OCI-LY7 (cell line): ENCODE results near the gene HTR3B.

Experiments used
- EZH2phosphoT487 ChIP-seq: fragments of 200-600 bp; sonication (generic); IDR thresholded peaks from 2 replicates; pipeline ENCODE4 v1.6.1; 2018; ENCODE audit warnings: low read depth, borderline replicate concordance, mild to moderate bottlenecking, mixed run types, antibody characterized with exemption, low read length, moderate library complexity, mixed read lengths
- TF ChIP-seq, protein P1 (sequence below): fragments of 200-600 bp; sonication (generic); conservative IDR thresholded peaks from 2 replicates; pipeline ENCODE4 v1.5.1; 2014; ENCODE audit warnings: mild to moderate bottlenecking, antibody characterized with exemption, low read length, moderate library complexity, mixed read lengths

DNA sequence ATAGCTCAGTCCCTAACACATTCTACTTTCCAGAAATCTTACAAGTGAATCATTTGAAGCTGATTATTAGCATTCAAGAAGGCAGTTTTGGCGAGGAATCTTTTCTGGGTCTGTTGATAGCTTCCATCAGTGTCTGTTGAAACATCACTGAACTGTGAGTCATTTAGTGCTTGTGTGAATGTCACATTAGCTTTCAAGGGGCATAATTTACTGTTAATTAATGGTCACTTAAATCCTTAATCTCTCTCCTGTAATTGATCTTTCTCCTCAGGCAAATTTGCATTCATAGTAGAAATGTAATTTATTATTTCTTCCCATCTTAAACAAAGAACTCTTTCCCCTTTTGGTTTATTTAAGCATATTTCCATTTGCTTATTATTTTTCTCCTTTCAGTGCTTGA is 2.6 kb downstream of the HTR3B start:
- TF ChIP-seq, protein P1, sequence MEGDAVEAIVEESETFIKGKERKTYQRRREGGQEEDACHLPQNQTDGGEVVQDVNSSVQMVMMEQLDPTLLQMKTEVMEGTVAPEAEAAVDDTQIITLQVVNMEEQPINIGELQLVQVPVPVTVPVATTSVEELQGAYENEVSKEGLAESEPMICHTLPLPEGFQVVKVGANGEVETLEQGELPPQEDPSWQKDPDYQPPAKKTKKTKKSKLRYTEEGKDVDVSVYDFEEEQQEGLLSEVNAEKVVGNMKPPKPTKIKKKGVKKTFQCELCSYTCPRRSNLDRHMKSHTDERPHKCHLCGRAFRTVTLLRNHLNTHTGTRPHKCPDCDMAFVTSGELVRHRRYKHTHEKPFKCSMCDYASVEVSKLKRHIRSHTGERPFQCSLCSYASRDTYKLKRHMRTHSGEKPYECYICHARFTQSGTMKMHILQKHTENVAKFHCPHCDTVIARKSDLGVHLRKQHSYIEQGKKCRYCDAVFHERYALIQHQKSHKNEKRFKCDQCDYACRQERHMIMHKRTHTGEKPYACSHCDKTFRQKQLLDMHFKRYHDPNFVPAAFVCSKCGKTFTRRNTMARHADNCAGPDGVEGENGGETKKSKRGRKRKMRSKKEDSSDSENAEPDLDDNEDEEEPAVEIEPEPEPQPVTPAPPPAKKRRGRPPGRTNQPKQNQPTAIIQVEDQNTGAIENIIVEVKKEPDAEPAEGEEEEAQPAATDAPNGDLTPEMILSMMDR, result no peak
- TF ChIP-seq EZH2phosphoT487, result no peak
